BJ (cell line): ENCODE data around the gene MIX23. TPM values are rescaled to one million over a fixed set of nuclear protein-coding genes. Genes with fewer than 3 reads are reported as not detected.

Experiments used
- CTCF ChIA-PET: fragments of 350-600 bp; formaldehyde crosslinking; extraction: SDS; loops from one replicate; lab custom pipeline; 2021; ENCODE audit warnings: antibody characterized with exemption, inconsistent platforms; lab: Yijun Ruan, JAX
- POLR2A ChIA-PET: fragments of 300-600 bp; sonication (Branson Sonifier 250); formaldehyde crosslinking; extraction: SDS; loops from one replicate; lab custom pipeline; 2021; ENCODE audit warnings: antibody characterized with exemption; lab: Charles Lee
- DNase-seq: peaks from one replicate; pipeline ENCODE4 v3.0.0-alpha.2; 2011; ENCODE audit warnings: low read depth
- H3K27me3 ChIP-seq: 2 replicates; pipeline ENCODE4 v1.6.0; 2011; ENCODE audit warnings: low read length; ENCODE audit not compliant: control insufficient read depth, insufficient read depth
- H3K36me3 ChIP-seq: 2 replicates; pipeline ENCODE4 v1.5.1; 2011; ENCODE audit warnings: low read length; ENCODE audit not compliant: control insufficient read depth, insufficient read depth
- H3K4me3 ChIP-seq: 2 replicates; pipeline ENCODE4 v1.5.1; 2011; ENCODE audit warnings: low read depth, mild to moderate bottlenecking, control low read depth, low read length
- polyA plus RNA-seq: library from polyadenylated mRNA; depleted of rRNA; stranded (reverse); fragments of >200 nt; gene quantifications from 2 replicates; pipeline ENCODE4 v1.2.3, GENCODE V29; 2011
- TF ChIP-seq, protein P1 (sequence below): IDR thresholded peaks from 2 replicates; pipeline ENCODE4 v1.5.1; 2011; ENCODE audit warnings: low read depth, mild to moderate bottlenecking, control low read depth, inconsistent platforms, low read length, moderate library complexity; ENCODE audit not compliant: insufficient read depth

MIX23 gene
- polyA plus RNA-seq, 1 experiment = 3.7 TPM

DNA sequence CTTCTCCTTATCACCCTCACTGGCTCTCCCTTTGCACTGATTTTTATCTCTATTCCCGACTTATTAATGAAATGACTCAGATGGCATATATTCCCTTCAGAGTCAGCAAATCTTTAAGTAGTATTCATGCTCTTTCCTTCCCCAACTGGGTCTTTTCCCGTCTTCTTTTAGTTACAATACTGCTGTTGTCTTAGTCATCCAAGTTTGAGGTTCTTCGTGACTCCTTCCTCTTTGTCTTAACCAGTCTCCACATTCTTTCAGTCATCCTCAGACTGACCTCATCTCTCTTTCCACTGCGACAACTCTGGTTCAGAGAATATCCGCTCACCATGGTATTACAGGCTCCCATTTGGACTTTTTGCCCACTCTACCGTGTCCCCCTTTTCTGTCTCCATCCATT lies 20.5 kb upstream of the MIX23 start:
- TF ChIP-seq, protein P1, sequence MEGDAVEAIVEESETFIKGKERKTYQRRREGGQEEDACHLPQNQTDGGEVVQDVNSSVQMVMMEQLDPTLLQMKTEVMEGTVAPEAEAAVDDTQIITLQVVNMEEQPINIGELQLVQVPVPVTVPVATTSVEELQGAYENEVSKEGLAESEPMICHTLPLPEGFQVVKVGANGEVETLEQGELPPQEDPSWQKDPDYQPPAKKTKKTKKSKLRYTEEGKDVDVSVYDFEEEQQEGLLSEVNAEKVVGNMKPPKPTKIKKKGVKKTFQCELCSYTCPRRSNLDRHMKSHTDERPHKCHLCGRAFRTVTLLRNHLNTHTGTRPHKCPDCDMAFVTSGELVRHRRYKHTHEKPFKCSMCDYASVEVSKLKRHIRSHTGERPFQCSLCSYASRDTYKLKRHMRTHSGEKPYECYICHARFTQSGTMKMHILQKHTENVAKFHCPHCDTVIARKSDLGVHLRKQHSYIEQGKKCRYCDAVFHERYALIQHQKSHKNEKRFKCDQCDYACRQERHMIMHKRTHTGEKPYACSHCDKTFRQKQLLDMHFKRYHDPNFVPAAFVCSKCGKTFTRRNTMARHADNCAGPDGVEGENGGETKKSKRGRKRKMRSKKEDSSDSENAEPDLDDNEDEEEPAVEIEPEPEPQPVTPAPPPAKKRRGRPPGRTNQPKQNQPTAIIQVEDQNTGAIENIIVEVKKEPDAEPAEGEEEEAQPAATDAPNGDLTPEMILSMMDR = no peak
- Histone ChIP-seq H3K4me3 (no peak overlapping the region), H3K36me3 (0 out of 2 replicates have a peak, but pooled peaks cover 1% of the 10 kb centered on the region), H3K27me3 (no peaks in the 10 kb centered on the region)
- POLR2A ChIA-PET = no interaction called here
- CTCF ChIA-PET = no interaction called here
- DNase-seq = no peak

DNA sequence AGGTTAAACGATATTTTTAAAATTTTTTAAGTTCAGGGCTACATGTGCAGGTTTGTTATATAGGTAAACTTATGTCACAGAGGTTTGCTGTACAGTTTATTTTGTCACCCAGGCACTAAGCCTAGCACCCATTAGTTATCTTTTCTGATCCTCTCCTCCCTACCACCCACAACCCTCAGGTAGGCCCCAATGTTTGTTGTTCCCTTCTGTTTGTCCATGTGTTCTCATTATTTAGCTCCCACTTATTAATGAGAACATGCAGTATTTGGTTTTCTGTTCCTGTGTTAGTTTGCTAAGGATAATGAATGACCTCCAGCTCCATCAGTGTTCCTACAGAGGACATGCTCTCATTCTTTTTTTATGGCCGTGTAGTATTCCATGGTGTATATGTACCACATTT lies 15.9 kb upstream of the MIX23 start:
- no peak overlapping the region for H3K4me3 ChIP-seq
- no peak for DNase-seq
- POLR2A ChIA-PET = no interaction called here
- no peaks in the 10 kb centered on the region for H3K36me3 ChIP-seq
- CTCF ChIA-PET = no interaction called here
- TF ChIP-seq, protein P1 = no peak
- no peaks in the 10 kb centered on the region for H3K27me3 ChIP-seq

DNA sequence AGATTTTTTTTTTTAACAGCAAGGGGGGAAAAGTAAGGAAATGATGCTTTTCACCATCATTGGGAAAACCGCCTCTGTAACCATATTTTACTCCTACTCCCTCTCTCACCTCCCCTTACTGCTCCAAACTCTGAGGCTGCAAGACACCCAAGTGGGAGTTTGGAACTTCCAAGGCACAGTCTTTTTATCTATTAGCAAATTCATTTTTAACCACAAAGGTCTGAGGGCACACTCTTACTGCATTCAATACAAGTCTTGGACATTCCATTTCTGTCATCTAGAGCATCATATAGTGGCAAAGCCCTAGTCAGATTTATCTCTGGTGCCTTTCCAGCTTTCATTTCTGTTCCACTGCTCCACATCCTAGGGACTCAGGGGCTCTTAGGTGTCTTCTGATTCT lies 14.2 kb upstream of the MIX23 start:
- ChIA-PET CTCF (no interaction called here), POLR2A (no interaction called here)
- DNase-seq = no peak
- Histone ChIP-seq H3K27me3 (no peaks in the 10 kb centered on the region), H3K4me3 (no peak overlapping the region), H3K36me3 (no peaks in the 10 kb centered on the region)
- TF ChIP-seq, protein P1 = no peak

DNA sequence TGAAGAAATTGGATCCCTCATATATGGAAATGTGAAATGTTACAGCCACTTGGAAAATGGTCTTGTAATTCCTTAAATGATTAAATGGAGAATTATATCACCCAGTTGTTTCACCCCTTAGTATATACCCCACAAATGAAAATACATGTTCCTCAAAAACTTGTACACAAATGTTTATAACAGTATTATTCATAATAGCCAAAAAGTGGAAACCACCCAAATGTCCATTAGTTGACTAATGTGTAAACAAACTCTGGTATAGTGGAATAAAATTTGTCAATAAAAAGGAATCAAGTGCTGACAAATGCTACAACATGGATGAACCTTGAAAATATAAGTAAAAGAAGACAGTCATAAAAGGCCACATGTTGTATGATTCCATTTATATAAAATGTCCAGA lies 13.5 kb upstream of the MIX23 start:
- H3K27me3 ChIP-seq = no peaks in the 10 kb centered on the region
- no peak overlapping the region for H3K4me3 ChIP-seq
- TF ChIP-seq, protein P1 = no peak
- no peak for DNase-seq
- ChIA-PET CTCF (no interaction called here), POLR2A (no interaction called here)
- no peaks in the 10 kb centered on the region for H3K36me3 ChIP-seq

DNA sequence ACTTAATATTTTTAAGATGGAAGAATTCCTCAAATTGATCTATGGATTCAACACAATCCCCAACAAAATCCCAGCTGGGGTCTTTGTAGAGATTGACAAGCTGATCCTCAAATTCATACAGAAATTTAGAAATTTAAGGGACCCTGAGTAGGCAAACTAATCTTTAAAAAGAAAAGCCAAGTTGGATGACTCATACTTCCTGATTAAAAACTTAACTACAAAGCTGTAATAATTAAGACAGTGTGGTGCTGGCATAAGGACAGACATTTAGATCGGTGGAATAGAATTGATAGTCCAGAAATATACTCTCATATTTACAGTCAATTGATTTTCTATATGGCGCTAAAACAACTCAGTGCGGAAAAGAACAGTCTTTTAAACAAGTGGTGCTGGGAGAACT lies 12.6 kb upstream of the MIX23 start:
- TF ChIP-seq, protein P1 = no peak
- POLR2A ChIA-PET = no interaction called here
- Histone ChIP-seq H3K36me3 (no peaks in the 10 kb centered on the region), H3K4me3 (no peak overlapping the region), H3K27me3 (no peaks in the 10 kb centered on the region)
- CTCF ChIA-PET = no interaction called here
- DNase-seq = no peak
